SU-DHL-6 (cell line): ENCODE measurements around the gene GALNT10.

ENCODE experiments used
- H2AFZ ChIP-seq: fragments of 200-600 bp; sonication (generic); 2 replicates; pipeline ENCODE4 v1.6.1; 2014; ENCODE audit warnings: low read depth, mild to moderate bottlenecking, moderate library complexity, mixed read lengths, antibody characterized with exemption, low read length; ENCODE audit not compliant: severe bottlenecking
- H3F3A ChIP-seq: fragments of 200-600 bp; shearing (Covaris generic); 2 replicates; pipeline ENCODE4 v1.6.0; 2016; ENCODE audit warnings: antibody characterized with exemption, mild to moderate bottlenecking; ENCODE audit not compliant: insufficient read depth
- H3K27ac ChIP-seq: fragments of 200-600 bp; sonication (generic); 2 replicates; pipeline ENCODE4 v1.5.1; 2016; ENCODE audit warnings: low read depth, mild to moderate bottlenecking, low read length, moderate library complexity, mixed read lengths
- H3K27me3 ChIP-seq: fragments of 200-600 bp; sonication (generic), shearing (Covaris generic); 2 replicates; pipeline ENCODE4 v1.6.0; 2014; ENCODE audit warnings: mild to moderate bottlenecking, low read length
- H3K36me3 ChIP-seq: fragments of 200-600 bp; sonication (generic); 2 replicates; pipeline ENCODE4 v1.6.1; 2014; ENCODE audit warnings: mild to moderate bottlenecking, low read length, mixed read lengths
- H3K4me2 ChIP-seq: fragments of 300-600, 200-600 bp; shearing (Covaris generic), sonication (generic); 2 replicates; pipeline ENCODE4 v1.6.0; 2014; ENCODE audit warnings: low read length, low read depth, mild to moderate bottlenecking; ENCODE audit not compliant: poor library complexity, severe bottlenecking
- H3K4me3 ChIP-seq: fragments of 200-600 bp; sonication (generic); 2 replicates; pipeline ENCODE4 v1.5.1; 2014; ENCODE audit warnings: antibody characterized with exemption, low read length, mild to moderate bottlenecking, mixed read lengths; ENCODE audit not compliant: insufficient read depth, poor library complexity, severe bottlenecking
- H3K79me2 ChIP-seq: fragments of 200-600 bp; sonication (generic); 2 replicates; pipeline ENCODE4 v1.6.1; 2014; ENCODE audit warnings: mild to moderate bottlenecking, low read length, moderate library complexity; ENCODE audit not compliant: insufficient read depth
- H3K9ac ChIP-seq: fragments of 200-600 bp; sonication (generic); 2 replicates; pipeline ENCODE4 v1.7.0; 2014; ENCODE audit warnings: mild to moderate bottlenecking, low read length
- H3K9me2 ChIP-seq: fragments of 200-600 bp; sonication (generic); replicated peaks from 2 replicates; pipeline ENCODE4 v1.6.1; 2014; ENCODE audit warnings: low read length; ENCODE audit not compliant: insufficient read depth
- H3K9me3 ChIP-seq: fragments of 200-600 bp; sonication (generic); 2 replicates; pipeline ENCODE4 v1.6.1; 2014; ENCODE audit warnings: low read length, mixed read lengths; ENCODE audit not compliant: insufficient read depth
- H4K20me1 ChIP-seq: fragments of 200-600 bp; sonication (generic); 2 replicates; pipeline ENCODE4 v1.6.1; 2014; ENCODE audit warnings: low read depth, mild to moderate bottlenecking, antibody characterized with exemption, low read length, moderate library complexity, mixed read lengths
- EZH2phosphoT487 ChIP-seq: fragments of 200-600 bp; sonication (generic), shearing (Covaris generic); conservative IDR thresholded peaks from 2 replicates; pipeline ENCODE4 v1.6.1; 2018; ENCODE audit warnings: mild to moderate bottlenecking, antibody characterized with exemption, low read length, moderate library complexity, mixed read lengths
- TF ChIP-seq, protein P1 (sequence below): fragments of 200-600 bp; sonication (generic); IDR thresholded peaks from one replicate; pipeline ENCODE4 v1.5.1; 2017; ENCODE audit warnings: antibody characterized with exemption, mild to moderate bottlenecking, low read length, moderate library complexity; ENCODE audit not compliant: insufficient read depth, poor library complexity, severe bottlenecking

The GALNT10 gene

DNA sequence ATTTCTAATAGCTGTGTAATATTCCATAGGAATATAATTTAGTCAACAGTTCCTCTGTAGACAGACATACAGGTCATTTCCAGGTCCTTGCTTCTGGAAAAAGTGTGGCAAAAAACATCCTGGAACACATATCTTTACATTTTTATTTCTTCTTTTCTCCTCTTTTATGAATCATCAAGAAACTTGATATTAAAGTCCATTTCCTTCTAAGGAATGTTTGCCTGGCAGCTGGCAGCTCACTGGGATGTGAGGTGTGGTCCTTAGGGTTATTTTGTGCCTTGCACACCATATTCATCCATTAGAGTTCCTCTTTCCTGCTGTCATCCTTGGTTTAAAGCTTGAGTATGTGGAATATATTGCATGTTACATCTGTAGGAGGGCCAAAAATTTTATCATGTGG, 122.0 kb downstream of the GALNT10 start:
- no peak overlapping the region for H3K4me3 ChIP-seq
- no peaks in the 10 kb centered on the region for H3K36me3 ChIP-seq
- no peaks in the 10 kb centered on the region for H4K20me1 ChIP-seq
- H3K9ac ChIP-seq: no peak overlapping the region
- H3K9me3 ChIP-seq: no peaks in the 10 kb centered on the region
- no peak overlapping the region for H2AFZ ChIP-seq
- no peaks in the 10 kb centered on the region for H3F3A ChIP-seq
- H3K27me3 ChIP-seq: no peaks in the 10 kb centered on the region
- TF ChIP-seq EZH2phosphoT487: no peak
- TF ChIP-seq, protein P1, sequence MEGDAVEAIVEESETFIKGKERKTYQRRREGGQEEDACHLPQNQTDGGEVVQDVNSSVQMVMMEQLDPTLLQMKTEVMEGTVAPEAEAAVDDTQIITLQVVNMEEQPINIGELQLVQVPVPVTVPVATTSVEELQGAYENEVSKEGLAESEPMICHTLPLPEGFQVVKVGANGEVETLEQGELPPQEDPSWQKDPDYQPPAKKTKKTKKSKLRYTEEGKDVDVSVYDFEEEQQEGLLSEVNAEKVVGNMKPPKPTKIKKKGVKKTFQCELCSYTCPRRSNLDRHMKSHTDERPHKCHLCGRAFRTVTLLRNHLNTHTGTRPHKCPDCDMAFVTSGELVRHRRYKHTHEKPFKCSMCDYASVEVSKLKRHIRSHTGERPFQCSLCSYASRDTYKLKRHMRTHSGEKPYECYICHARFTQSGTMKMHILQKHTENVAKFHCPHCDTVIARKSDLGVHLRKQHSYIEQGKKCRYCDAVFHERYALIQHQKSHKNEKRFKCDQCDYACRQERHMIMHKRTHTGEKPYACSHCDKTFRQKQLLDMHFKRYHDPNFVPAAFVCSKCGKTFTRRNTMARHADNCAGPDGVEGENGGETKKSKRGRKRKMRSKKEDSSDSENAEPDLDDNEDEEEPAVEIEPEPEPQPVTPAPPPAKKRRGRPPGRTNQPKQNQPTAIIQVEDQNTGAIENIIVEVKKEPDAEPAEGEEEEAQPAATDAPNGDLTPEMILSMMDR: no peak
- H3K27ac ChIP-seq: no peak overlapping the region
- no peaks in the 10 kb centered on the region for H3K9me2 ChIP-seq
- H3K79me2 ChIP-seq: no peaks in the 10 kb centered on the region
- H3K4me2 ChIP-seq: no peak overlapping the region

- Histone ChIP-seq H4K20me1 (no peaks in the 10 kb centered on the region), H2AFZ (no peak overlapping the region), H3K9me2 (no peaks in the 10 kb centered on the region), H3K4me2 (no peak overlapping the region), H3K9me3 (no peaks in the 10 kb centered on the region), H3K36me3 (no peaks in the 10 kb centered on the region), H3K9ac (no peak overlapping the region), H3F3A (no peaks in the 10 kb centered on the region), H3K79me2 (no peaks in the 10 kb centered on the region), H3K27ac (no peak overlapping the region), H3K27me3 (no peaks in the 10 kb centered on the region), H3K4me3 (no peak overlapping the region)
- TF ChIP-seq, protein P1: no peak
- no peak for TF ChIP-seq EZH2phosphoT487
These were observed 123.0 kb downstream of the GALNT10 start for GRCh38 chr5:154313360-154314017.

GRCh38 chr5:154315196-154315595, 124.7 kb downstream of the GALNT10 start:
- Histone ChIP-seq H3K9ac (no peak overlapping the region), H3K4me2 (no peak overlapping the region), H3K27ac (no peak overlapping the region), H3K9me2 (no peaks in the 10 kb centered on the region), H3K27me3 (no peaks in the 10 kb centered on the region), H3K36me3 (no peaks in the 10 kb centered on the region), H3K4me3 (no peak overlapping the region), H3F3A (no peaks in the 10 kb centered on the region), H3K79me2 (no peaks in the 10 kb centered on the region), H2AFZ (no peak overlapping the region), H3K9me3 (no peaks in the 10 kb centered on the region), H4K20me1 (no peaks in the 10 kb centered on the region)
- TF ChIP-seq, protein P1: no peak
- no peak for TF ChIP-seq EZH2phosphoT487
